SK-N-DZ (cell line): ENCODE measurements around the gene EPG5.
A peak's percentile ranks its signal among the peaks of the same experiment; 100 is the strongest.

Source experiments
- DNase-seq: peaks from one replicate; pipeline ENCODE4 v3.0.0-alpha.2; 2015; ENCODE audit warnings: low spot score

Gene EPG5

DNA sequence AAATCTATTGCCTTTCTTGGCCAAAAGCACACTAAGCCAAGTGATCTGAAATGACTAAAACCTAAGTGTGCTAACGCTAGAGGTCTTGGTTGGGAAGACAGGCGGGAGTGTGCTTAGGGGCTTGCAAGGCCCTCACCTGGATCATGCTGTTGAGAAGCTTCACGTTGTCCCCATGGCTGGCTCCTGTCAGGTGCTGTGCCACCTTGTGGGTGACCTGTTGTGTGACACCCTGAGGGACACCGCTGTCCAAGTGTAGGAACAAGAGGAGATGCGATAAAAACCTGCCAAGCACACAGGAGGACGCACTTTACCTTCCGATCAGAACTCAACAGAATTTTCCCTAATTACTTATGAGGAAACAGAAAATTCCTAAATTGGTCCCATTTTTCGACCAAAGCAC lies 50.8 kb downstream of the EPG5 start:
- no peak for DNase-seq

DNA sequence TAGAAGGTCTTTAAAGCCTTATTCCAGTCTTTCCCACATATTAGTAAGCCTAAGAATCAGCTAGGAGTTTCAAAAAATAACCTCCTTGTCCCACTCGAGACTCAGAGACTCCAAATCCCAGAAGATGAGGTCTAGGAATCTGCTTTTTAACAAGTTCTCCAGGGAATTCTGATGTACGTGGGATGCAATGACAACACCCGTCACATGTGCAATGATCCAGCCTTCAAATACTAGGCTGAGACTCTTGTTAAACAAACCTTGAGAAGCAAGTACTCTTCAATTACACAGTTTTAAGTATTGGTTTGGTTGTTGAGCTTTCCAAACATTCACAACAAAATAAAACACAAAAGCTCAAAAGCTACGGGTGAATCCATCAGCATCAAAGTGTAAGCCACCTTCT lies 53.9 kb downstream of the EPG5 start:
- DNase-seq: no peak

DNA sequence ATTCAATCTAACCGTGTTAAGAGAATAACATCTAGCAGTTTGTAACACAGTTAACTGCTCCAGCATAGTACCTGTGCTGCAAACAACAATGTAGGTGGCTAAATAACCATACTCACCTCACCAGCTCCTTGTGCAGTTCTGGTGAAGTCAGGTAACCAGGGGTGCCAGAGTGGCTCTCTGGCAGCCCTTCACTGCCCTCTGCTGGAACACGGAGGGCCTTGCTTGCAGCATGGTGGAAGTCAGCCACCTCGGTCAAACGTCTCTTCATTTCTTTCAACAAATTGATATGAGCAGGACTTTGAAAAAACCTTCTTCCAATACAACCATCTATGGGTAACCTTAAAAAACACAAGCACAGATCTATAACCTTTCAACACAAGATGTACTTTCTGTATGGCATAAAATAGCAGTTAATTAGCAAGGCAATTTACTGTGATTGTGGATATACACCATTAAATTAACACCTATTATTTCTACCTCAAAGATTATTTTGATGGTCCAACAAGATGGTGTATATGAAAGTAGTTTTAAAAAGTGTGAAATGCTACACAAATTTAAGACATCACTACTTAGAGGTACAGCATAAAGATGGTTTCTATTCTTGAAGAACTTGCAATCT lies 56.6 kb downstream of the EPG5 start:
- DNase-seq: peak; percentile 12

DNA sequence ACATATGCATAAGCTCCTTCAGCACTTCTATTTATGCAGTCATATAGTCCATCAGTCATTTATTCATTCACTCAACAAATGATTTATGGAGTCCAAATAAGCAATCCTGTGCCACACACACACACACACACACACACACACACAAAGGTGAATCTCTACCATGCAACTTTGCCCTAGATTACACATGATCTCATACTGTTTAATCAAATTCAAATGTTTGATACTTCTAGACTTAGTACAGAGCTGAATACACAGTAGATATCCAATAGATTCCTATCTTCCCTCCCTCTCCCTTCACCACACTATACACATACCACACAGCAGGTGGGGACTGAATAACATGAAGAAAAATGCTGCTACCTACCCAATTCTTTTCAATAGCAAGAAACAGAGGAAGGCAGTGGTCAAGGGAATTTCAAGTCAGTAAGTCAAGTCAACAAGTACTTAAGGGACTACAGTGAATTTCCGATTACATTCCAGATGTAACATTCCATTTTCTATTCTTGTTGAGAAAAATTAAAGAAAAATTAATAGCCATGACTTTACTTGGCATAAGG lies 65.4 kb downstream of the EPG5 start:
- no peak for DNase-seq

- DNase-seq: no peak
Measured at GRCh38 chr18:45900623-45901022, 66.5 kb downstream of the EPG5 start.

GRCh38 chr18:45896991-45897390 lies 70.1 kb downstream of the EPG5 start:
- DNase-seq: no peak

- no peak for DNase-seq
Measured at GRCh38 chr18:45896452-45896851, 70.7 kb downstream of the EPG5 start.

DNA sequence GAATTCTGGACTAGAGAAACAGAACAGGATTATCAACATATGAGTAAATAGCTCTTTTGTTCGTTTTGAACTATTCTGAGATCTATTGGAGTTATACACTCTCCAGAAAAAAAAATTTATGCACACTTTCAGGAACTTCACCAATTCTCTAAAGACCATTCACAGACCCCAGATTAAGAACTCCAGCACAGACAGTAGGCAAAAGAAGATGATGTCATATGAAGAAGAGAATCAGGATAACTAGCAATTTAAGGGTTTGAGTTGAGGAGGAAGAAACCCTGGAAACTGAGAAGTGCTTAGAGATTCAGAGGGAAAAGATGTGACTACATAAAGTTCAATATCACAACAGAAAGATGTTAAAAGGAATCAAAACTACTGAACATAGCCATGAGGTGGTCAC lies 71.8 kb downstream of the EPG5 start:
- DNase-seq: no peak

DNA sequence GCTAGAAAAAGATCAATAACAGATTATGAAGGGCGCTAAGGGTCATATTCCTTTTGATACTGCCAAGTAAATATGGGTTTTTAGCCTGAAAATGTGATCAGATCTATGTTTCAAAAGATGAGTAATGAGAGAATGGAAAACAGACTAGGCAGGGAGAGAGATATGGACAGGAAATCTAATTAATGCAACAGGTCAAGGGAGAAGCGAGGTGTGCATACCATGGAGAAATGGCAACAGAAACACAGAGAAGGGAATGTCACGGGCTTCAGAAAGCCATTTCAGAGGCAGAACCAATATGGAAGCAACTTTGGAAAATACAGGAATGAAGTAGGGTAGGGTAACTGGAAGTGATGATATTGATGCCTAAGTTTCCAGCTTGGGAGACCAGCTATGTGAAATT lies 72.3 kb downstream of the EPG5 start:
- no peak for DNase-seq

- no peak for DNase-seq
Measured at GRCh38 chr18:45891806-45892205, 75.3 kb downstream of the EPG5 start.

DNA sequence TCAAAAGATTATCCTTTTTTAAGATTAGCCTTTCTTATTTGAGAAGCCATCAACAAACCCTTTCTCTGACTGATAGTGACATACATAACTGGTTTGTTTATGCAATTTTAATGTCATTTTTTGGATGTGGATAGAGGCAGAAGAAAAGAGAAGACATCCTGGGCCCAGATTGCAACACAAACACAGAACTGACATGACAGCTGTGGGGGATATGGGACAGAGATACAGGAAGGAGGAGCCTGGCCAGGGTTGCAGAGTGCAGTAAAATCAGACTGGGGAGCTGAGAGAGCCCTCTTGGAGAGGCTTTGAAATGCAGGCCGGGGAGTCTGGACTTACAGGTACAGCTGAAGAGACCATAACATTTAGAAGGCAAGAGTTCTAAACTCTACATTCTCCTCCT lies 76.5 kb downstream of the EPG5 start:
- no peak for DNase-seq

DNA sequence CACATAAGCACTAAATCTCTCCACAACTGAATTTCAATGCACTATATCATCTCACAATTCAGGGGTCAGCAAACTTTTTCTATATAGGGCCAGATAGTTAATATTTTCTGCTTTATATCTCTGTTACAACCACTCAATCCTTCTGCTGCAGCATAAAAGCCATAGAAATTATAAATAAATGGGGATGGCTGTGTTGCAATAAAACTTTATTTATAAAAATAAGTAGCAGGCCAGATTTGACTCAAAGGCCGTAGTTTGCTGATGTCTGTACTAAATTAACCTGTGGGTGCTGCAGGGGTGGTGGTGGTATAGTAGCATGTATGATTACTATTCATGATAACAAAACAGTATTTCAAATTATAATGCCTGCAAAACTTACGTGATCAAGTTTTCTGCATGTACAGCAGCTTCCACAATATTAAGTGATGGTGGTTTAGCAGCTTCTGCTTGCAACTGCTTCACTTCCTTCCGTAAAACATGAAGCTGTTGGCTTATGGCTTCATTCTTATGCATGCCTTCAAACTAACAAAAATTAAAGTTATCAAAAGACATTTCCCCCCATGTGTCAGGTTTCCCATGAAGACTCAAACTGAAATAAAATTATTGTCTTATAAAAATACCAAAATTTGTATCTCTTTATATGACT lies 77.6 kb downstream of the EPG5 start:
- no peak for DNase-seq

GRCh38 chr18:45887585-45887984 lies 79.5 kb downstream of the EPG5 start:
- DNase-seq: no peak

GRCh38 chr18:45880876-45881558 lies 86.1 kb downstream of the EPG5 start:
- DNase-seq: no peak

GRCh38 chr18:45879681-45880655 lies 87.2 kb downstream of the EPG5 start:
- peak; percentile 25 for DNase-seq

DNA sequence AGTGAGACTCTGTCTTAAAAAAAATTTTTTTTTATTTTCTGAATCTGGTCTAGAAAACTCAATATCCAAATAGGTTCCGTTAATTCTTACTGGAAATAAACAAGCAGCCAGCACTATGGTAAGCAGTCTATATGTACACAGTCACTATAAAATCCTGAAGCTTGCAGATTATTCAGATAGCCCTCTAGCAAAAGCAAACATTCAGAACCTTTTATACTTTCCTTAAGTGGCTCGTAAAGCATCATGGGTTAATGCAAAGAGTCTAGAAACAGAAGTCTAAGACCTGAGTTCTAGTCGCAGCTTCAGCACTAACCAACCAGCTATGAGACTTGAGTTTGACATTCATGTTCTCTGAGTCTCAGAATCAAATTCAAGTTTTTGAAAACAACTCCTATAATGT lies 89.7 kb downstream of the EPG5 start:
- no peak for DNase-seq

DNA sequence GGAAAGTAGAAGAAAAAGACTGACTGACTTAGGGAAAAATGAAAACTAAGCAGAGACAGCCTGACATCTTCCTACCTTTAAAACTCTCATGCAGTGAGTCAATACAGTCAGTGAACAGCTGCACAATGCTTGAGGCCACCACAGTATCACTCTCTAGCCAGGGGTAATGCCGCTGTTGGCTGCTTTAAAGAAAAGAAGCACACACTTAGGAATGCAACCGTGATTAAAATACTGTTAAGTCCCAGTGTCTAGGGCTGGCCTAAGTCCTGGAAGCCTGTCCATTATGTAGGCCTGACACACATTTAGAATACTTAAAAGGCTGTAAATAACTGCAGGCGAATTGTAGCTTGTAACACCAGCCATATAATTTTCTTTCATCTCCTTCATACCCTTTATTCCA lies 91.0 kb downstream of the EPG5 start:
- DNase-seq: no peak

GRCh38 chr18:45874491-45875184 lies 92.5 kb downstream of the EPG5 start:
- peak; percentile 24 for DNase-seq

DNA sequence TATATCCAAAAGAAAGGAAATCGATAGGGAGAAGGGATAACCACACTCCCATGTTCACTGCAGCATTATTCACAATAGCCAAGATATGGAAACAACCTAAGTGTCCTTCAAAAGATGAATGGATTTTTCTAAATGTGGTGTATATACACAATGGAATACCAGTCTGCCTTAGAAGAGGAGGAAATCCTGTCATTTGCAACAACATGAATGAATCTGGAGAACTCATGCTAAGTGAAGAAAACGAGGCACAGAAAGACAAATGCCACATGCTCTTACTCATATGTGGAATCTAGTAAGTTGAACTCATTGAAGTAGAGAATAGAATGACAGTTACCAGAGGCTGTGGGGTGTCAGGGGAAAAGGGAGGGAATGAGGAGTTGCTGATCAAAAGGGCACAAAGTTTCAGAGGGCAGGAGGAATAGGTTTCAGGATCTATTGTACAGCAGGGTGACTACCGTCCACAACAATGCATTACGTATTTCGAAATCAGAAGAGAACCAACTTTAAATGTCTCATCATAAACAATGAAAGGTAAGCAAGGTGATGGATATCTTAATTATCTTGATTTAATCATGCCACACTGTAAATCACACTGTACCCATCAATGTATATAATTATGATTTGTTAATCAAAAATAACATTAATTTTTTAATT lies 95.6 kb downstream of the EPG5 start:
- no peak for DNase-seq

DNA sequence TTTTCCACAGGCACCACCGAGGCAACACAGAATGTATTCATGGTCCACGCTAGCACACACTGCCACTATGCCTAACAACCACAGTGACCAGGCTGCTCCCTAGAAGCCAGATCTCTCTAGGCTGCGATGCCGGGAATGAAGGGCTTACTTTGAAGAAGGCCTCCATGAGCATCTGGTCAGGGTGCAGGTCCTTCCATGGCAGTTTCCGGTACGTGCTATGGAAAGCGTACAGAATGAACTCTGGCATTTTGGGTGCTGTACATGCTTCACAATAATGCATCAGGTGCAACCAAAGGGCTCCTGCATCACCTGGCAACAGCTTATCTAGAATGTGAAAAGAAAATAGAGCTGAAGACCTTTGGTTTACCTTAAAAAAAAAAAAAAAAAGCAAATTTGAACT lies 96.7 kb downstream of the EPG5 start:
- peak; percentile 19 for DNase-seq

- DNase-seq: no peak
Measured at GRCh38 chr18:45865466-45865865, 101.7 kb downstream of the EPG5 start.
